ENCODE results near the gene ALAS2. TPM values are rescaled to one million over a fixed set of nuclear protein-coding genes. Genes with fewer than 3 reads are reported as not detected.

ALAS2 gene
- total and polyA plus RNA-seq, 2 of the 8 experiments (the other 6 are each of a cell fraction or from before 2014, with no cell fraction given): 0.27 to 0.32 TPM

DNA sequence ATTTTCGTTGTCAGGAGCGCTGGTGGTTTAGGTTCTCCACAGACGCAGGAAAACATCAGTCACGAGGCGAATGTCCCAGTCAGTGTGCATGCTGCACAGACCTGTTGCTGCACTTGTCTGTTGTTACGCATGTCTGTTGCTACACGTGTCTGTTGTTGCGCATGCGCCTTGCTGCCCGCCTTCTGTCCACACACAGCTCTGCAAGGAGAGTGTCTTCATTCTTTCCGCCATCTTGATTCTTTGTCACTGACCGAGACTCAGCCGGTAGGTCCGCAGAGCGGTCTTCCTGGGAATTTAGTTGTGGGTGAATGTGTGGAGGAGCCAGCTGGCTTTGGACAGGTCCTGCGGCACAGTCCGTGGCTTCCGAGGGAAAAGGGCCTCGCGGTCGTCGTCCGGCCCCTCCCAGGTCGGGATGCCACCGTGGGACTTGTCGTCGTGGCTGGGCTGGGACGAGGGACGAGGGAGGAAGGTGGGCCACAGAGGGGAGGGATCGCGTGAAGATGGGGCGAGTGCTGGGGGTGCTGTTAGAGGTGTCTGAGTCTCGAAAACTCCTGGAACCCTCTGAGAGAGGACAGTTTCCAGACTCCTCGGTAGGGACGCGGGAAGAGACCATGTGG, 44.2 kb upstream of the ALAS2 start, which contains the start of gene PAGE2B (continued):
- TF ChIP-seq ATF2 (IDR thresholded peaks at IDR 0.05; ENCODE audit: low read length): no peak
